K562 (cell line): ENCODE results near the gene PUS7. TPM values are rescaled to one million over a fixed set of nuclear protein-coding genes. Genes with fewer than 3 reads are reported as not detected.
A peak's percentile ranks its signal among the peaks of the same experiment; 100 is the strongest.

Experiments used
- ATAC-seq: fragments of 200-7000 bp; cut with Tn5 transposase; 3 replicates; pipeline ENCODE4 v1.9.1; 2020; ENCODE audit warnings: moderate library complexity
- BruUV-seq: library from RNA; stranded (reverse); fragments of 400-500 nt; replicated peaks from 2 replicates; lab custom pipeline; 2021; lab: Mats Ljungman, UMichigan
- CTCF ChIA-PET: fragments of 300-600 bp; formaldehyde crosslinking; extraction: SDS; loops from one replicate; lab custom pipeline; 2021; ENCODE audit warnings: low intra/inter-chr PET ratio; lab: Yijun Ruan, JAX
- POLR2A ChIA-PET: fragments of 300-600, 350-650 bp; sonication (Branson Sonifier 250); formaldehyde crosslinking; extraction: SDS; loops from one replicate; lab custom pipeline; 2021; ENCODE audit warnings: antibody characterized with exemption, inconsistent platforms; lab: Yijun Ruan, JAX
- DNase-seq, 4 experiments: peaks; one replicate each; pipeline versions ENCODE4 v3.0.0 to v3.0.0-alpha.2; 2011 to 2018; ENCODE audit warnings: low spot score in 3 of 4, mixed read lengths in 3 of 4; ENCODE audit errors: extremely low read depth in 1 of 4
- FAIRE-seq: peaks from 2 replicates; lab custom pipeline; 2011; peaks lifted over from hg19 to GRCh38; lab: Jason Lieb, UNC
- H2AFZ ChIP-seq: 2 replicates; pipeline ENCODE4 v1.6.0; 2011; ENCODE audit warnings: low read depth, low read length, control low read depth, inconsistent platforms
- H3K27ac ChIP-seq: fragments of 200-600 bp; 3 replicates; pipeline ENCODE4 v1.8.0; 2011; ENCODE audit warnings: low read depth, mild to moderate bottlenecking, control low read depth, inconsistent platforms, low read length, moderate library complexity, mixed read lengths; ENCODE audit errors: extremely low read depth
- H3K27me3 ChIP-seq, 2 experiments: fragments of 300-600 bp in 1 of 2; 2 replicates in 1 of 2; 3 replicates in 1 of 2; pipeline versions ENCODE4 v1.6.0 to v1.8.0; 2011; ENCODE audit warnings: inconsistent platforms in 2 of 2, low read length in 2 of 2, mild to moderate bottlenecking in 1 of 2, mixed read lengths in 1 of 2, moderate library complexity in 1 of 2; ENCODE audit not compliant: control insufficient read depth in 2 of 2, insufficient read depth in 2 of 2
- H3K36me3 ChIP-seq: fragments of 300-600 bp; 3 replicates; pipeline ENCODE4 v1.8.0; 2011; ENCODE audit warnings: mild to moderate bottlenecking, low read length, inconsistent platforms; ENCODE audit not compliant: control insufficient read depth, insufficient read depth
- H3K4me1 ChIP-seq, 2 experiments: fragments of 200-600 bp in 1 of 2; replicated peaks in 1 of 2; 2 replicates in 1 of 2; 3 replicates in 1 of 2; pipeline versions ENCODE4 v1.5.1 to v1.8.0; 2011; ENCODE audit warnings: inconsistent platforms in 2 of 2, low read length in 2 of 2, mild to moderate bottlenecking in 1 of 2, mixed read lengths in 1 of 2, moderate library complexity in 1 of 2; ENCODE audit not compliant: control insufficient read depth in 2 of 2, insufficient read depth in 2 of 2
- H3K4me2 ChIP-seq: 2 replicates; pipeline ENCODE4 v1.6.1; 2011; ENCODE audit warnings: low read length, control low read depth, inconsistent platforms, mixed read lengths; ENCODE audit not compliant: insufficient read depth
- H3K4me3 ChIP-seq: fragments of 200-600 bp; sonication (generic), shearing (Covaris generic); 2 replicates; pipeline ENCODE4 v1.5.1; 2016; ENCODE audit warnings: control low read depth, inconsistent platforms
- H3K79me2 ChIP-seq: fragments of 200-600 bp; 3 replicates; pipeline ENCODE4 v1.8.0; 2011; ENCODE audit warnings: low read length, inconsistent platforms; ENCODE audit not compliant: control insufficient read depth, insufficient read depth
- H3K9ac ChIP-seq, 2 experiments: 2 replicates each; pipeline versions ENCODE4 v1.6.0 to v1.6.1; 2011; ENCODE audit warnings: low read depth in 2 of 2, low read length in 2 of 2, control low read depth in 1 of 2, inconsistent platforms in 1 of 2, mild to moderate bottlenecking in 1 of 2, mixed read lengths in 1 of 2; ENCODE audit not compliant: insufficient read depth in 1 of 2
- H3K9me1 ChIP-seq: one replicate; pipeline ENCODE4 v1.6.0; 2011; ENCODE audit warnings: inconsistent platforms, mild to moderate bottlenecking, low read length, moderate library complexity; ENCODE audit not compliant: control insufficient read depth, insufficient read depth
- H3K9me3 ChIP-seq: replicated peaks from 2 replicates; pipeline ENCODE4 v1.5.1; 2011; ENCODE audit warnings: low read depth, low read length, inconsistent platforms; ENCODE audit not compliant: control insufficient read depth, insufficient read depth
- H4K20me1 ChIP-seq: replicated peaks from 2 replicates; pipeline ENCODE4 v1.6.1; 2011; ENCODE audit warnings: low read length, inconsistent platforms, mixed read lengths; ENCODE audit not compliant: control insufficient read depth, insufficient read depth
- BCL6 ChIP-seq: fragments of 250-450 bp; sonication (Bioruptor Pico); IDR thresholded peaks from 2 replicates; pipeline ENCODE4 v1.4.0; 2020
- BRD9 ChIP-seq: fragments of 450-650 bp; IDR thresholded peaks from 2 replicates; pipeline ENCODE4 v1.6.1; 2018; ENCODE audit warnings: low read depth; ENCODE audit not compliant: partially characterized antibody
- FOXK1 ChIP-seq: sonication (generic); formaldehyde crosslinking; IDR thresholded peaks from 2 replicates; pipeline ENCODE4 v1.8.0; 2022; ENCODE audit warnings: missing genetic modification reagents, mild to moderate bottlenecking, borderline replicate concordance
- HMG20B ChIP-seq: fragments of 250-450 bp; sonication (Bioruptor Pico); IDR thresholded peaks from 2 replicates; pipeline ENCODE4 v1.5.0; 2021; ENCODE audit warnings: mild to moderate bottlenecking
- MXI1 ChIP-seq: IDR thresholded peaks from 2 replicates; pipeline ENCODE4 v1.6.1; 2011; ENCODE audit warnings: low read depth, mild to moderate bottlenecking, improper control_type of control experiment, low read length
- NFXL1 ChIP-seq: fragments of 450-650 bp; formaldehyde crosslinking; IDR thresholded peaks from 2 replicates; pipeline ENCODE4 v1.4.0; 2021; ENCODE audit warnings: mild to moderate bottlenecking
- RAD51 ChIP-seq: fragments of 450-650 bp; IDR thresholded peaks from 2 replicates; pipeline ENCODE4 v1.7.1; 2016; ENCODE audit warnings: low read depth, mild to moderate bottlenecking, borderline replicate concordance
- WGBS: fragments of 100-300 bp; shearing (Covaris generic); methylation state at CpG from one replicate; pipeline ENCODE4 v1.1.6; 2016; ENCODE audit warnings: low coverage, mixed read lengths; ENCODE audit not compliant: insufficient coverage; ENCODE audit errors: missing lambda C conversion rate; 5-methylcytosine and 5-hydroxymethylcytosine counted together
- in situ Hi-C: fragments of 300-500 bp; cut with MboI; formaldehyde crosslinking; loops from 4 replicates; pipeline ENCODE4 v1.15.0; 2018; ENCODE audit warnings: inconsistent platforms, mixed read lengths
- intact Hi-C: fragments of 100-400 bp; cut with micrococcal nuclease; formaldehyde crosslinking; loops from 2 replicates; pipeline ENCODE4 v1.14.2; 2022
- polyA plus RNA-seq, 8 experiments: library from polyadenylated mRNA; depleted of rRNA in 4 of 8; stranded (reverse) in 5 of 8; unstranded in 3 of 8; fragments of >200 nt; fragmentation: Nextera tagmentation in 2 of 8; fragmentation: Illumina TruSeq in 1 of 8; extraction: Ambion mirVana in 2 of 8; extraction: Trizol in 1 of 8; gene quantifications; 2 replicates each; pipeline versions ENCODE4 v1.2.1 to v1.2.3, GENCODE V29; 2011 to 2014; ENCODE audit warnings: inconsistent platforms in 1 of 8, missing spikeins in 1 of 8
- total RNA-seq, 7 experiments: library from RNA; depleted of rRNA in 6 of 7; stranded (reverse); fragments of >200 nt in 6 of 7; fragmentation: Illumina TruSeq in 2 of 7; extraction: Trizol in 2 of 7; gene quantifications; 2 replicates each; pipeline versions ENCODE4 v1.2.1 to v1.2.3, GENCODE V29; 2011 to 2021; ENCODE audit warnings: low replicate concordance in 1 of 7
- TF ChIP-seq, protein P1 (sequence below): fragments of 450-650 bp; IDR thresholded peaks from 2 replicates; pipeline ENCODE4 v1.6.1; 2016
- TF ChIP-seq, protein P2 (sequence below): fragments of 250-450 bp; sonication (Bioruptor Pico); IDR thresholded peaks from 2 replicates; pipeline ENCODE4 v1.9.0; 2021; ENCODE audit warnings: mild to moderate bottlenecking, inconsistent platforms
- TF ChIP-seq, protein P3 (sequence below): sonication (generic); formaldehyde crosslinking; IDR thresholded peaks from 2 replicates; pipeline ENCODE4 v1.8.1; 2023; ENCODE audit warnings: missing genetic modification reagents, mild to moderate bottlenecking, borderline replicate concordance

PUS7 gene
- total and polyA plus RNA-seq, 9 of the 15 experiments (the other 6 are each of a cell fraction or from before 2014, with no cell fraction given): 15.1 to 95.6 (median 63.2) TPM

DNA sequence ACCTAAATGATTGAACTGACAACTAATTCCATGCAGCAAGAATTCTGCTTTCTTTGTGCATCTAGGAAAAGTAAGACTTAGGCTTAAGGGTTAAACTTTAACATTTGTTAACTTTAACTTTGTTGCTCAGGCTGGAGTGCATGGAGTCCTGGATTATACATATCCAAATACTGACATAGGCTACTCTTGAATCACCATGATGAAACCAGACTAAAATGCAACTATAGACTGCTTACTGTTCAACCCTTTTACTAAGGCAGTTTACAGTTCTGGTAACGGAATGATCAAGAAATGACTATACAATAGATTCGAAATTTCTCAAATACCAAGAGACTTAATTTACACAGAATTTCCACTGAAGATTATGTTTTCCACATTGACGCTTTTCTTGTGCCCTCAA, 52.0 kb downstream of the PUS7 start (continued):
- TF ChIP-seq, protein P1, sequence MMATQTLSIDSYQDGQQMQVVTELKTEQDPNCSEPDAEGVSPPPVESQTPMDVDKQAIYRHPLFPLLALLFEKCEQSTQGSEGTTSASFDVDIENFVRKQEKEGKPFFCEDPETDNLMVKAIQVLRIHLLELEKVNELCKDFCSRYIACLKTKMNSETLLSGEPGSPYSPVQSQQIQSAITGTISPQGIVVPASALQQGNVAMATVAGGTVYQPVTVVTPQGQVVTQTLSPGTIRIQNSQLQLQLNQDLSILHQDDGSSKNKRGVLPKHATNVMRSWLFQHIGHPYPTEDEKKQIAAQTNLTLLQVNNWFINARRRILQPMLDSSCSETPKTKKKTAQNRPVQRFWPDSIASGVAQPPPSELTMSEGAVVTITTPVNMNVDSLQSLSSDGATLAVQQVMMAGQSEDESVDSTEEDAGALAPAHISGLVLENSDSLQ: no peak
- TF ChIP-seq NFXL1 (no peak), FOXK1 (CRISPR knock-in tag) (no peak), HMG20B (no peak)
- TF ChIP-seq, all 486 proteins: peak for 0

DNA sequence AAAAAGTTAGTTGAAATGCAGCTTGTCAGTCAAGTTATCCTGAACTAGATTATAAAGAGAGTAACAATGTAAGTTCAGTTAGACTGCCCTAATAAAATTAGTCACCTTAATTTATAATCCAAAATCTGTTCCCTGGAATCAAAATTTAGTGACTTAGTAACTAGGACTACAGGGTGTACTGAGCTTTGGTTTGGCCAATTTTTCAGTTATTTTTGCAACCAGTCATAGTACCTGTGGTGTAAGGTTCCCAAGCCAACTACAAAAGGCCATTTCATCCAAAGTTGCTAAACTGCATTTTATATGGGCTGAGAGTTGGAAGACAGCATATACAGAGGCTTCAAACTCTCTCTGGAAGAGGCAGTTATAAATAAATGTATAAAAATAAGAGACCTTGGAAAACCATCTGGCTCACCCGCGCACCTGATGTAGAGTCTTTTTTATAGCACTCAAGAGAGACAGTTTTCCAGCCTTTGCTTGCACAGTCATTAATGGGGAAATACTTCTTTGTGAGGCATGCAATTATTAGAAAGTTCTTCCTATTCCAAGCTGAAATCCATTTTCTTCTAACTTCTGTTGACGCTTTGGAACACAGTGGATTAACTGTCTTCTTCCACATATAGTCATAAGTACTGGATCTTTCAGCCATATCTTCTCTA, 59.2 kb downstream of the PUS7 start:
- no peak overlapping the region for H2AFZ ChIP-seq
- peak in 1 of 4 experiments; percentile 4 for DNase-seq
- H3K4me2 ChIP-seq: no peak overlapping the region
- WGBS: 99% methylated on average over 3 of the region's 3 CpGs
- peaks cover 78% of the 10 kb centered on the region for H3K36me3 ChIP-seq
- in situ Hi-C loops: no loop called here
- H3K9me3 ChIP-seq: no peaks in the 10 kb centered on the region
- intact Hi-C loops: no loop called here
- ChIA-PET POLR2A (interaction anchor here (0.8 kb wide), 1 partner anchor 11 kb away, joined by 3 read pairs; no protein-coding TSS in a partner anchor), CTCF (no interaction called here)
- ATAC-seq: no peak
- H3K9ac ChIP-seq: no peak overlapping the region
- no peak for FAIRE-seq
- H4K20me1 ChIP-seq: no peaks in the 10 kb centered on the region
- H3K27ac ChIP-seq: no peak overlapping the region
- no peaks in the 10 kb centered on the region for H3K79me2 ChIP-seq
- no peak overlapping the region for H3K4me3 ChIP-seq
- no peaks in the 10 kb centered on the region for H3K27me3 ChIP-seq
- no peaks in the 10 kb centered on the region for H3K4me1 ChIP-seq
- BruUV-seq: no TSS peak
- H3K9me1 ChIP-seq: no peaks in the 10 kb centered on the region
- TF ChIP-seq MXI1 (no peak), RAD51 (no peak), BRD9 (no peak), BCL6 (CRISPR knock-in tag) (no peak)
- TF ChIP-seq, protein P2, sequence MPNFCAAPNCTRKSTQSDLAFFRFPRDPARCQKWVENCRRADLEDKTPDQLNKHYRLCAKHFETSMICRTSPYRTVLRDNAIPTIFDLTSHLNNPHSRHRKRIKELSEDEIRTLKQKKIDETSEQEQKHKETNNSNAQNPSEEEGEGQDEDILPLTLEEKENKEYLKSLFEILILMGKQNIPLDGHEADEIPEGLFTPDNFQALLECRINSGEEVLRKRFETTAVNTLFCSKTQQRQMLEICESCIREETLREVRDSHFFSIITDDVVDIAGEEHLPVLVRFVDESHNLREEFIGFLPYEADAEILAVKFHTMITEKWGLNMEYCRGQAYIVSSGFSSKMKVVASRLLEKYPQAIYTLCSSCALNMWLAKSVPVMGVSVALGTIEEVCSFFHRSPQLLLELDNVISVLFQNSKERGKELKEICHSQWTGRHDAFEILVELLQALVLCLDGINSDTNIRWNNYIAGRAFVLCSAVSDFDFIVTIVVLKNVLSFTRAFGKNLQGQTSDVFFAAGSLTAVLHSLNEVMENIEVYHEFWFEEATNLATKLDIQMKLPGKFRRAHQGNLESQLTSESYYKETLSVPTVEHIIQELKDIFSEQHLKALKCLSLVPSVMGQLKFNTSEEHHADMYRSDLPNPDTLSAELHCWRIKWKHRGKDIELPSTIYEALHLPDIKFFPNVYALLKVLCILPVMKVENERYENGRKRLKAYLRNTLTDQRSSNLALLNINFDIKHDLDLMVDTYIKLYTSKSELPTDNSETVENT (CRISPR knock-in tag): no peak
- TF ChIP-seq, protein P3, sequence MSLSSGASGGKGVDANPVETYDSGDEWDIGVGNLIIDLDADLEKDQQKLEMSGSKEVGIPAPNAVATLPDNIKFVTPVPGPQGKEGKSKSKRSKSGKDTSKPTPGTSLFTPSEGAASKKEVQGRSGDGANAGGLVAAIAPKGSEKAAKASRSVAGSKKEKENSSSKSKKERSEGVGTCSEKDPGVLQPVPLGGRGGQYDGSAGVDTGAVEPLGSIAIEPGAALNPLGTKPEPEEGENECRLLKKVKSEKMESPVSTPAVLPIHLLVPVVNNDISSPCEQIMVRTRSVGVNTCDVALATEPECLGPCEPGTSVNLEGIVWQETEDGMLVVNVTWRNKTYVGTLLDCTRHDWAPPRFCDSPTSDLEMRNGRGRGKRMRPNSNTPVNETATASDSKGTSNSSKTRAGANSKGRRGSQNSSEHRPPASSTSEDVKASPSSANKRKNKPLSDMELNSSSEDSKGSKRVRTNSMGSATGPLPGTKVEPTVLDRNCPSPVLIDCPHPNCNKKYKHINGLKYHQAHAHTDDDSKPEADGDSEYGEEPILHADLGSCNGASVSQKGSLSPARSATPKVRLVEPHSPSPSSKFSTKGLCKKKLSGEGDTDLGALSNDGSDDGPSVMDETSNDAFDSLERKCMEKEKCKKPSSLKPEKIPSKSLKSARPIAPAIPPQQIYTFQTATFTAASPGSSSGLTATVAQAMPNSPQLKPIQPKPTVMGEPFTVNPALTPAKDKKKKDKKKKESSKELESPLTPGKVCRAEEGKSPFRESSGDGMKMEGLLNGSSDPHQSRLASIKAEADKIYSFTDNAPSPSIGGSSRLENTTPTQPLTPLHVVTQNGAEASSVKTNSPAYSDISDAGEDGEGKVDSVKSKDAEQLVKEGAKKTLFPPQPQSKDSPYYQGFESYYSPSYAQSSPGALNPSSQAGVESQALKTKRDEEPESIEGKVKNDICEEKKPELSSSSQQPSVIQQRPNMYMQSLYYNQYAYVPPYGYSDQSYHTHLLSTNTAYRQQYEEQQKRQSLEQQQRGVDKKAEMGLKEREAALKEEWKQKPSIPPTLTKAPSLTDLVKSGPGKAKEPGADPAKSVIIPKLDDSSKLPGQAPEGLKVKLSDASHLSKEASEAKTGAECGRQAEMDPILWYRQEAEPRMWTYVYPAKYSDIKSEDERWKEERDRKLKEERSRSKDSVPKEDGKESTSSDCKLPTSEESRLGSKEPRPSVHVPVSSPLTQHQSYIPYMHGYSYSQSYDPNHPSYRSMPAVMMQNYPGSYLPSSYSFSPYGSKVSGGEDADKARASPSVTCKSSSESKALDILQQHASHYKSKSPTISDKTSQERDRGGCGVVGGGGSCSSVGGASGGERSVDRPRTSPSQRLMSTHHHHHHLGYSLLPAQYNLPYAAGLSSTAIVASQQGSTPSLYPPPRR (CRISPR knock-in tag): no peak
